Measurements from ENCODE around the gene NAPEPLD.
"Not testable (repeated sequence)": the region's sequence is repeated elsewhere in the genome, so short reads cannot be mapped to it uniquely, and the experiment has no call there.

NAPEPLD gene

GRCh38 chr7:103059471-103059870, 89.4 kb downstream of the NAPEPLD start:
- no peak for DNase-seq

DNA sequence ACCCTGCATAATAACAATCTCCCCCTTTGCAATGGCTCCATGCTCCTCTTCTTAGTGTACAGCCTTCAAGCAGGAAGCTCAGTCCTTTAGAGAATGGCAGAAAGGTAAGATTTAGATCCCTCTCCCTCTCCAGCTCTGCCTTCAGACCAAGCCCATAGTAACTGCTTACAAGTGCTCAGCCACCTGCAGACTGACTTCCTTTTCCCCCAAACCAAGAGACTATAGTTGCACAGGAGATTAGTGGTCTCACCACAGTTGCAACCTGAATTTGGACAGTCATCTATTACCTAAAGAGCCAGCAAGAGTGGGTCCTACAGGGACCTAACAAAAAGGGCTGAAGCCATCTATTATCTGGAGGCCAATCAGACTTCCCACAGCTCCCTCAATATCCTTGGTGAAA, 90.8 kb downstream of the NAPEPLD start:
- DNase-seq: no peak

GRCh38 chr7:103056006-103056405, 92.9 kb downstream of the NAPEPLD start:
- DNase-seq: not testable (repeated sequence)

- no peak for DNase-seq
These were observed 97.4 kb downstream of the NAPEPLD start for GRCh38 chr7:103051519-103051918.

All from NCI-H1930 (cell line).